Measurements from ENCODE around the gene ZNRF3.

GRCh38 chr22:29000641-29001040, 117.3 kb downstream of the ZNRF3 start:
- TF ChIP-seq CTCF (IDR thresholded peaks at IDR 0.05) (no peak), POLR2A (IDR thresholded peaks at IDR 0.05) (no peak)

Measured in uterus (tissue), 2 donors.